ENCODE results near the gene RIN1. TPM values are rescaled to one million over a fixed set of nuclear protein-coding genes. Genes with fewer than 3 reads are reported as not detected.
A peak's percentile ranks its signal among the peaks of the same experiment; 100 is the strongest.

The RIN1 gene
- total and polyA plus RNA-seq, 2 donors (not counting 1 experiment from before 2014, with no cell fraction given), result 0.72 to 1.7 TPM

DNA sequence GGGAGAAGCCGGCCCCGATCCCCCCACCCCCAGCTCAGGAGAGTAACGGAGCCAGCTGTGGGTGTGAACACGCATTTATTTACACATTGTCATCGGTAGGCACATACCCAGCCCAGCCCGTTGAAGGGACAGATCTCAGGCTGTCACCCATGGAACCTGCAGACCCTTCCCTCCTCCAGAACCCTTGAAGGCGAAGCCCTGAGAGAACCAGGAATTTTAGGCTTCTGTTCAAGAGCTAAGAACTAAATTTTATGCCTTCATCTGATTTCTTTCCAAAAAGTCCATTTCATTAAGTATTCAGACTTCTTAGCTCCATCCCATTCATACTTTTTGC is 9.0 kb upstream of the RIN1 start:
- ATAC-seq (ENCODE audit: low read depth), result no peak
- 11% methylated on average over 7 of the region's 7 CpGs for WGBS (ENCODE audit: insufficient coverage)
- Histone ChIP-seq H3K9me3 (ENCODE audit: control extremely low read depth in 1 of 3, control insufficient read depth in 2 of 3, insufficient read depth in 1 of 3, low read length in 2 of 3) (no peaks in the 10 kb centered on the region), H4K20me1 (ENCODE audit: control insufficient read depth, insufficient read depth, low read length, poor library complexity, severe bottlenecking) (peaks cover 44% of the 10 kb centered on the region), H3K9ac (ENCODE audit: low read length) (peak overlapping the region; percentile 91), H3K4me3 (ENCODE audit: control extremely low read depth in 1 of 5, extremely low read depth in 1 of 5, insufficient read depth in 1 of 5, low read depth in 2 of 5, low read length in 4 of 5) (peak overlapping the region in 4 of 5 experiments; percentile 74 to 90 (median 82)), H3K4me2 (replicated peaks; ENCODE audit: low read depth, low read length, poor library complexity, severe bottlenecking) (peak overlapping the region; percentile 90), H3K36me3 (replicated peaks in 1 of 2; ENCODE audit: control extremely low read depth in 1 of 2, control insufficient read depth in 1 of 2, extremely low read depth in 1 of 2, insufficient read depth in 2 of 2, low read length in 1 of 2) (peaks cover 0 to 20% of the 10 kb centered on the region in 2 experiments), H2AFZ (ENCODE audit: insufficient read depth, low read depth, low read length, poor library complexity, severe bottlenecking) (peak overlapping the region; percentile 82), H3K27ac (ENCODE audit: low read length in 2 of 2) (peak overlapping the region; percentile 75 to 86), H3K27me3 (replicated peaks in 1 of 4; ENCODE audit: control extremely low read depth in 1 of 4, control insufficient read depth in 3 of 4, insufficient read depth in 4 of 4, low read length in 3 of 4) (no peaks in the 10 kb centered on the region), H3K79me2 (ENCODE audit: control insufficient read depth, insufficient read depth, low read length) (peaks cover 31% of the 10 kb centered on the region), H3K4me1 (ENCODE audit: control insufficient read depth in 2 of 2, insufficient read depth in 2 of 2, low read length in 2 of 2) (peaks cover 19 to 44% of the 10 kb centered on the region in 2 donors)
- TF ChIP-seq EZH2 (IDR thresholded peaks at IDR 0.05; ENCODE audit: borderline replicate concordance, insufficient read depth, low read depth, low read length, poor library complexity, severe bottlenecking), result no peak
- TF ChIP-seq, protein P1, sequence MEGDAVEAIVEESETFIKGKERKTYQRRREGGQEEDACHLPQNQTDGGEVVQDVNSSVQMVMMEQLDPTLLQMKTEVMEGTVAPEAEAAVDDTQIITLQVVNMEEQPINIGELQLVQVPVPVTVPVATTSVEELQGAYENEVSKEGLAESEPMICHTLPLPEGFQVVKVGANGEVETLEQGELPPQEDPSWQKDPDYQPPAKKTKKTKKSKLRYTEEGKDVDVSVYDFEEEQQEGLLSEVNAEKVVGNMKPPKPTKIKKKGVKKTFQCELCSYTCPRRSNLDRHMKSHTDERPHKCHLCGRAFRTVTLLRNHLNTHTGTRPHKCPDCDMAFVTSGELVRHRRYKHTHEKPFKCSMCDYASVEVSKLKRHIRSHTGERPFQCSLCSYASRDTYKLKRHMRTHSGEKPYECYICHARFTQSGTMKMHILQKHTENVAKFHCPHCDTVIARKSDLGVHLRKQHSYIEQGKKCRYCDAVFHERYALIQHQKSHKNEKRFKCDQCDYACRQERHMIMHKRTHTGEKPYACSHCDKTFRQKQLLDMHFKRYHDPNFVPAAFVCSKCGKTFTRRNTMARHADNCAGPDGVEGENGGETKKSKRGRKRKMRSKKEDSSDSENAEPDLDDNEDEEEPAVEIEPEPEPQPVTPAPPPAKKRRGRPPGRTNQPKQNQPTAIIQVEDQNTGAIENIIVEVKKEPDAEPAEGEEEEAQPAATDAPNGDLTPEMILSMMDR (IDR thresholded peaks at IDR 0.05), result no peak
- intact Hi-C loops (cut with micrococcal nuclease), result loop anchor here (1.0 to 5.0 kb wide), 5 partner anchors 17 to 77 kb away; partner anchors contain the start of genes RAB1B and SLC29A2
- ChIA-PET POLR2A (interaction anchor here (0.6 to 2.2 kb wide), 2 partner anchors 28 to 33 kb away, joined by 7 to 12 read pairs; partner anchors contain the start of gene CD248), CTCF (interaction anchor here (0.8 to 5.2 kb wide), 8 partner anchors 13 to 714 kb away, joined by 3 to 44 read pairs (median 6); partner anchors contain the start of gene BBS1)
- no peaks in the 10 kb centered on the region for H3K27me3 Mint-ChIP-seq
- peak overlapping the region; percentile 96 for H3K27ac Mint-ChIP-seq
- peak overlapping the region; percentile 97 for H3K4me3 Mint-ChIP-seq
- H3K9me3 Mint-ChIP-seq (ENCODE audit: insufficient read depth), result no peaks in the 10 kb centered on the region
- peaks cover 47% of the 10 kb centered on the region for H3K4me1 Mint-ChIP-seq
- DNase-seq, result no peak
